ENCODE results near the gene CSN3. TPM values are rescaled to one million over a fixed set of nuclear protein-coding genes. Genes with fewer than 3 reads are reported as not detected.

CSN3 gene
- total RNA-seq, 2 experiments from 2014 or later, result not detected

- no peaks in the 10 kb centered on the region for H3K27me3 Mint-ChIP-seq
- no peak for DNase-seq
- ChIA-PET POLR2A (no interaction called here), CTCF (interaction anchor here (0.6 kb wide), 1 partner anchor 75 kb away, joined by 3 read pairs; no protein-coding TSS in a partner anchor)
- no peaks in the 10 kb centered on the region for H3K9me3 Mint-ChIP-seq
- no peak for ATAC-seq
- H3K4me1 Mint-ChIP-seq (ENCODE audit: low read depth), result no peaks in the 10 kb centered on the region
- no peak overlapping the region for H3K27ac Mint-ChIP-seq
- intact Hi-C loops (cut with micrococcal nuclease), result no loop called here
- H3K4me3 Mint-ChIP-seq, result no peak overlapping the region
- no peak for TF ChIP-seq CTCF (IDR thresholded peaks at IDR 0.05)
- no peaks in the 10 kb centered on the region for H3K36me3 Mint-ChIP-seq (ENCODE audit: low read depth)
Measured at GRCh38 chr4:70239131-70239883, 3.1 kb upstream of the CSN3 start.

GRCh38 chr4:70239884-70240591 lies 2.4 kb upstream of the CSN3 start:
- intact Hi-C loops (cut with micrococcal nuclease), result no loop called here
- ATAC-seq (no peak), DNase-seq (no peak)
- ChIA-PET CTCF (no interaction called here), POLR2A (no interaction called here)
- Mint-ChIP-seq H3K4me1 (ENCODE audit: low read depth) (no peaks in the 10 kb centered on the region), H3K27ac (no peak overlapping the region), H3K4me3 (no peak overlapping the region), H3K36me3 (ENCODE audit: low read depth) (no peaks in the 10 kb centered on the region), H3K9me3 (no peaks in the 10 kb centered on the region), H3K27me3 (no peaks in the 10 kb centered on the region)
- TF ChIP-seq CTCF (IDR thresholded peaks at IDR 0.05), result no peak

- TF ChIP-seq CTCF (IDR thresholded peaks at IDR 0.05), result no peak
- Mint-ChIP-seq H3K9me3 (no peaks in the 10 kb centered on the region), H3K27me3 (no peaks in the 10 kb centered on the region), H3K36me3 (ENCODE audit: low read depth) (no peaks in the 10 kb centered on the region), H3K4me1 (ENCODE audit: low read depth) (no peaks in the 10 kb centered on the region), H3K4me3 (no peak overlapping the region), H3K27ac (no peak overlapping the region)
- intact Hi-C loops (cut with micrococcal nuclease), result no loop called here
- POLR2A ChIA-PET, result no interaction called here
- CTCF ChIA-PET, result interaction anchor here (0.7 kb wide), 1 partner anchor 12 kb away, joined by 3 read pairs; no protein-coding TSS in a partner anchor
- ATAC-seq (no peak), DNase-seq (no peak)
Measured at GRCh38 chr4:70243091-70243490, 694 bp downstream of the CSN3 start.

GRCh38 chr4:70251250-70251944 lies 9.0 kb downstream of the CSN3 start:
- H3K4me1 Mint-ChIP-seq (ENCODE audit: low read depth), result no peaks in the 10 kb centered on the region
- no peaks in the 10 kb centered on the region for H3K27me3 Mint-ChIP-seq
- no peak overlapping the region for H3K4me3 Mint-ChIP-seq
- POLR2A ChIA-PET, result no interaction called here
- no peak for TF ChIP-seq CTCF (IDR thresholded peaks at IDR 0.05)
- intact Hi-C loops (cut with micrococcal nuclease), result no loop called here
- DNase-seq, result no peak
- no peaks in the 10 kb centered on the region for H3K9me3 Mint-ChIP-seq
- no peak for ATAC-seq
- no peaks in the 10 kb centered on the region for H3K36me3 Mint-ChIP-seq (ENCODE audit: low read depth)
- H3K27ac Mint-ChIP-seq, result no peak overlapping the region
- CTCF ChIA-PET, result no interaction called here

GRCh38 chr4:70251945-70252277 lies 9.5 kb downstream of the CSN3 start:
- ChIA-PET CTCF (no interaction called here), POLR2A (no interaction called here)
- no peaks in the 10 kb centered on the region for H3K9me3 Mint-ChIP-seq
- no peak for TF ChIP-seq CTCF (IDR thresholded peaks at IDR 0.05)
- H3K4me3 Mint-ChIP-seq, result no peak overlapping the region
- H3K27me3 Mint-ChIP-seq, result no peaks in the 10 kb centered on the region
- DNase-seq, result no peak
- no peak overlapping the region for H3K27ac Mint-ChIP-seq
- no peak for ATAC-seq
- no peaks in the 10 kb centered on the region for H3K4me1 Mint-ChIP-seq (ENCODE audit: low read depth)
- intact Hi-C loops (cut with micrococcal nuclease), result no loop called here
- no peaks in the 10 kb centered on the region for H3K36me3 Mint-ChIP-seq (ENCODE audit: low read depth)
